ENCODE data around the gene CRKL.

GRCh38 chr22:20979243-20979809, 62.1 kb downstream of the CRKL start:
- TF ChIP-seq CTCF (IDR thresholded peaks at IDR 0.05) (no peak), EZH2phosphoT487 (IDR thresholded peaks at IDR 0.05) (no peak)

All from neural progenitor cell (in vitro differentiated cells).